SK-N-SH (cell line): ENCODE measurements around the gene KLC4. TPM values are rescaled to one million over a fixed set of nuclear protein-coding genes. Genes with fewer than 3 reads are reported as not detected.

Source experiments
- CTCF ChIA-PET: fragments of 300-600, 350-600 bp; formaldehyde crosslinking; extraction: SDS; loops from one replicate; lab custom pipeline; 2021; lab: Yijun Ruan, JAX
- POLR2A ChIA-PET: fragments of 350-600 bp; sonication (Branson Sonifier 250); formaldehyde crosslinking; extraction: SDS; loops from one replicate; lab custom pipeline; 2020; ENCODE audit warnings: antibody characterized with exemption, inconsistent platforms; lab: Yijun Ruan, JAX
- DNase-seq: peaks from one replicate; pipeline ENCODE4 v3.0.0; 2012
- H2AFZ ChIP-seq: fragments of 200-600 bp; sonication (generic); 2 replicates; pipeline ENCODE4 v1.8.1; 2016; ENCODE audit warnings: antibody characterized with exemption, mild to moderate bottlenecking, low read depth
- H3F3A ChIP-seq: fragments of 200-600 bp; sonication (generic); replicated peaks from 2 replicates; pipeline ENCODE3; 2016; ENCODE audit warnings: antibody characterized with exemption, mild to moderate bottlenecking; ENCODE audit not compliant: insufficient read depth
- H3K27ac ChIP-seq, 2 experiments: fragments of 200-500 bp in 1 of 2; fragments of 200-600 bp in 1 of 2; sonication (Bioruptor generic) in 1 of 2; sonication (generic), shearing (Covaris generic) in 1 of 2; 2 replicates each; pipeline versions ENCODE4 v1.5.1 to v1.6.1; 2014 to 2016; ENCODE audit warnings: low read depth in 2 of 2, inconsistent platforms in 1 of 2, low read length in 1 of 2, mild to moderate bottlenecking in 1 of 2, mixed read lengths in 1 of 2
- H3K27me3 ChIP-seq: fragments of 200-600 bp; sonication (generic), shearing (Covaris generic); 2 replicates; pipeline ENCODE4 v1.6.1; 2016; ENCODE audit warnings: mixed run types; ENCODE audit not compliant: insufficient read depth
- H3K36me3 ChIP-seq, 2 experiments: fragments of 200-500 bp in 1 of 2; fragments of 200-600 bp in 1 of 2; sonication (Bioruptor generic) in 1 of 2; sonication (generic) in 1 of 2; replicated peaks in 1 of 2; 2 replicates each; pipeline versions ENCODE3 to v1.5.1; 2014 to 2016; ENCODE audit warnings: low read length in 1 of 2, mild to moderate bottlenecking in 1 of 2; ENCODE audit not compliant: insufficient read depth in 2 of 2, control insufficient read depth in 1 of 2
- H3K4me1 ChIP-seq, 2 experiments: fragments of 200-500 bp in 1 of 2; fragments of 200-600 bp in 1 of 2; sonication (Bioruptor generic) in 1 of 2; sonication (generic), shearing (Covaris generic) in 1 of 2; 2 replicates each; pipeline versions ENCODE4 v1.5.1 to v1.6.1; 2014 to 2016; ENCODE audit warnings: low read depth in 1 of 2, low read length in 1 of 2, mixed run types in 1 of 2; ENCODE audit not compliant: insufficient read depth in 2 of 2, control insufficient read depth in 1 of 2
- H3K4me2 ChIP-seq: fragments of 200-600 bp; sonication (generic), shearing (Covaris generic); 2 replicates; pipeline ENCODE4 v1.6.1; 2017; ENCODE audit warnings: mixed run types
- H3K4me3 ChIP-seq, 2 experiments: fragments of 200-500 bp in 1 of 2; fragments of 200-600 bp in 1 of 2; sonication (Bioruptor generic) in 1 of 2; sonication (generic), shearing (Covaris generic) in 1 of 2; 2 replicates each; pipeline versions ENCODE4 v1.5.1 to v1.8.1; 2014 to 2016; ENCODE audit warnings: low read depth in 2 of 2, inconsistent platforms in 1 of 2, low read length in 1 of 2, mild to moderate bottlenecking in 1 of 2, mixed read lengths in 1 of 2, moderate library complexity in 1 of 2
- H3K79me2 ChIP-seq: fragments of 200-600 bp; sonication (generic); 2 replicates; pipeline ENCODE4 v1.8.1; 2017; ENCODE audit warnings: mild to moderate bottlenecking; ENCODE audit not compliant: insufficient read depth
- H3K9ac ChIP-seq: fragments of 200-600 bp; sonication (generic); 2 replicates; pipeline ENCODE4 v1.6.1; 2017; ENCODE audit warnings: mixed run types
- H3K9me2 ChIP-seq: fragments of 200-600 bp; sonication (generic); 2 replicates; pipeline ENCODE4 v1.6.1; 2017; ENCODE audit warnings: mixed run types
- H3K9me3 ChIP-seq: fragments of 200-600 bp; sonication (generic); 2 replicates; pipeline ENCODE4 v1.6.1; 2017; ENCODE audit warnings: mixed run types, mild to moderate bottlenecking, moderate library complexity
- H4K20me1 ChIP-seq: fragments of 200-600 bp; sonication (generic); 2 replicates; pipeline ENCODE4 v1.6.1; 2017; ENCODE audit warnings: mild to moderate bottlenecking, mixed run types; ENCODE audit not compliant: insufficient read depth
- CHD2 ChIP-seq: fragments of 150-350 bp; IDR thresholded peaks from 2 replicates; pipeline ENCODE4 v1.6.1; 2018; ENCODE audit warnings: low read length; ENCODE audit not compliant: partially characterized antibody
- CTCF ChIP-seq: fragments of 200-600 bp; sonication (generic); IDR thresholded peaks from 2 replicates; pipeline ENCODE4 v1.6.1; 2017; ENCODE audit warnings: antibody characterized with exemption, mild to moderate bottlenecking, moderate library complexity
- EZH2phosphoT487 ChIP-seq: fragments of 200-600 bp; sonication (generic); IDR thresholded peaks from 2 replicates; pipeline ENCODE4 v1.6.1; 2017; ENCODE audit warnings: low read depth, mixed run types, mild to moderate bottlenecking, antibody characterized with exemption, moderate library complexity, borderline replicate concordance
- GATA2 ChIP-seq: sonication (generic); formaldehyde crosslinking; IDR thresholded peaks from 2 replicates; pipeline ENCODE4 v1.5.0; 2020; ENCODE audit warnings: mild to moderate bottlenecking, missing genetic modification reagents
- IRF3 ChIP-seq: fragments of 150-350 bp; IDR thresholded peaks from 2 replicates; pipeline ENCODE4 v1.6.1; 2016; ENCODE audit warnings: mild to moderate bottlenecking, low read depth, low read length
- POLR2AphosphoS5 ChIP-seq: IDR thresholded peaks from 2 replicates; pipeline ENCODE4 v1.6.1; 2012; ENCODE audit warnings: low read depth, low read length
- RAD21 ChIP-seq: IDR thresholded peaks from 2 replicates; pipeline ENCODE4 v1.6.1; 2012; ENCODE audit warnings: mild to moderate bottlenecking, low read length
- RFX5 ChIP-seq: IDR thresholded peaks from 2 replicates; pipeline ENCODE4 v1.6.1; 2012; ENCODE audit warnings: mild to moderate bottlenecking, improper control_type of control experiment, low read length
- SIN3A ChIP-seq: IDR thresholded peaks from 2 replicates; pipeline ENCODE4 v1.6.1; 2012; ENCODE audit warnings: low read depth, mild to moderate bottlenecking, low read length, moderate library complexity, borderline replicate concordance
- SMC3 ChIP-seq: IDR thresholded peaks from 2 replicates; pipeline ENCODE4 v1.6.1; 2012; ENCODE audit warnings: low read depth, low read length, improper control_type of control experiment
- TAF1 ChIP-seq: IDR thresholded peaks from 2 replicates; pipeline ENCODE4 v1.6.1; 2012; ENCODE audit warnings: low read depth, mild to moderate bottlenecking, low read length, moderate library complexity, borderline replicate concordance
- TEAD4 ChIP-seq: IDR thresholded peaks from 2 replicates; pipeline ENCODE4 v1.4.0; 2012; ENCODE audit warnings: mild to moderate bottlenecking, borderline replicate concordance; ENCODE audit not compliant: insufficient read depth
- USF2 ChIP-seq: fragments of 150-350 bp; IDR thresholded peaks from 2 replicates; pipeline ENCODE4 v1.6.1; 2017; ENCODE audit warnings: antibody characterized with exemption, low read length, low read depth, borderline replicate concordance
- ZBTB33 ChIP-seq: IDR thresholded peaks from 2 replicates; pipeline ENCODE4 v1.4.0; 2012; ENCODE audit warnings: low read depth, borderline replicate concordance
- WGBS: methylation state at CpG from one replicate; pipeline ENCODE4 v1.1.6; 2017; ENCODE audit warnings: low lambda C conversion rate; 5-methylcytosine and 5-hydroxymethylcytosine counted together
- polyA plus RNA-seq, 3 experiments: library from polyadenylated mRNA; depleted of rRNA; stranded (reverse); fragments of >200 nt; gene quantifications; 2 replicates each; pipeline ENCODE4 v1.2.3, GENCODE V29; 2012

The KLC4 gene
- polyA plus RNA-seq, 1 of the 3 experiments (the other 2 are of a cell fraction): 17.5 TPM

- no peak overlapping the region for H3K4me2 ChIP-seq
- H3K36me3 ChIP-seq: peaks cover 0 to 16% of the 10 kb centered on the region in 2 experiments
- no peaks in the 10 kb centered on the region for H3K9me2 ChIP-seq
- no peaks in the 10 kb centered on the region for H3K79me2 ChIP-seq
- H3K9ac ChIP-seq: no peak overlapping the region
- H3F3A ChIP-seq: no peaks in the 10 kb centered on the region
- no peaks in the 10 kb centered on the region for H4K20me1 ChIP-seq
- CTCF ChIA-PET: interaction anchor here (0.6 to 6.2 kb wide), 17 partner anchors 10 to 85 kb away, joined by 3 to 58 read pairs (median 4); partner anchors contain the start of genes CUL7, KLC4 and MRPL2
- no peak overlapping the region for H3K27ac ChIP-seq
- no peaks in the 10 kb centered on the region for H3K9me3 ChIP-seq
- no peak overlapping the region for H2AFZ ChIP-seq
- WGBS: 45% methylated on average over 6 of the region's 6 CpGs
- no peak overlapping the region for H3K4me3 ChIP-seq
- peak; percentile 80 for DNase-seq
- H3K27me3 ChIP-seq: no peaks in the 10 kb centered on the region
- peak; percentile 79 for TF ChIP-seq CTCF
- no peak for TF ChIP-seq CHD2
- TF ChIP-seq RFX5: no peak
- no peak for TF ChIP-seq TAF1
- peak; percentile 84 for TF ChIP-seq RAD21
- TF ChIP-seq TEAD4: no peak
- no peak for TF ChIP-seq SIN3A
- no peak for TF ChIP-seq USF2
- peak; percentile 83 for TF ChIP-seq SMC3
- TF ChIP-seq, all 33 proteins: peak for 3
- H3K4me1 ChIP-seq: peaks cover 0 to 3% of the 10 kb centered on the region in 2 experiments; a peak in 1 of 4 replicates
- POLR2A ChIA-PET: no interaction called here
Observed at GRCh38 chr6:43070028-43070632, 10.7 kb downstream of the KLC4 start.

- H3K9ac ChIP-seq: 0 out of 2 replicates have a peak overlapping the region, but pooled peaks have one; percentile 27
- peaks cover 14% of the 10 kb centered on the region; the same call in 1 of the 2 replicates for H4K20me1 ChIP-seq
- no peaks in the 10 kb centered on the region for H3K9me3 ChIP-seq
- 0 out of 2 replicates have a peak overlapping the region, but pooled peaks have one; percentile 68 for H3K4me2 ChIP-seq
- no peaks in the 10 kb centered on the region for H3K9me2 ChIP-seq
- no peaks in the 10 kb centered on the region for H3F3A ChIP-seq
- H3K4me3 ChIP-seq: no peak overlapping the region
- CTCF ChIA-PET: interaction anchor here (0.9 to 6.2 kb wide), 7 partner anchors 49 to 72 kb away, joined by 3 to 58 read pairs (median 3); no protein-coding TSS in a partner anchor
- H3K4me1 ChIP-seq: peaks cover 14 to 23% of the 10 kb centered on the region in 2 experiments; a peak in 2 of 4 replicates
- H3K27ac ChIP-seq: peak overlapping the region in 1 of 2 experiments; percentile 77; a peak in 2 of 4 replicates
- peaks cover 0 to 9% of the 10 kb centered on the region in 2 experiments for H3K36me3 ChIP-seq
- WGBS: 87% methylated on average over 3 of the region's 6 CpGs
- POLR2A ChIA-PET: interaction anchor here (1.5 kb wide), 1 partner anchor 50 kb away, joined by 5 read pairs; no protein-coding TSS in a partner anchor
- no peak for DNase-seq
- H3K79me2 ChIP-seq: peaks cover 38% of the 10 kb centered on the region
- H3K27me3 ChIP-seq: no peaks in the 10 kb centered on the region
- no peak overlapping the region for H2AFZ ChIP-seq
- TF ChIP-seq EZH2phosphoT487 (no peak), SIN3A (no peak), CHD2 (no peak), GATA2 (CRISPR knock-in tag) (no peak), IRF3 (no peak), CTCF (no peak), ZBTB33 (no peak), POLR2AphosphoS5 (no peak)
Observed at GRCh38 chr6:43074847-43075669, 15.6 kb downstream of the KLC4 start.
